ENCODE measurements around the gene HBM.
"Not testable (repeated sequence)": the region's sequence is repeated elsewhere in the genome, so short reads cannot be mapped to it uniquely, and the experiment has no call there.

Gene HBM

DNA sequence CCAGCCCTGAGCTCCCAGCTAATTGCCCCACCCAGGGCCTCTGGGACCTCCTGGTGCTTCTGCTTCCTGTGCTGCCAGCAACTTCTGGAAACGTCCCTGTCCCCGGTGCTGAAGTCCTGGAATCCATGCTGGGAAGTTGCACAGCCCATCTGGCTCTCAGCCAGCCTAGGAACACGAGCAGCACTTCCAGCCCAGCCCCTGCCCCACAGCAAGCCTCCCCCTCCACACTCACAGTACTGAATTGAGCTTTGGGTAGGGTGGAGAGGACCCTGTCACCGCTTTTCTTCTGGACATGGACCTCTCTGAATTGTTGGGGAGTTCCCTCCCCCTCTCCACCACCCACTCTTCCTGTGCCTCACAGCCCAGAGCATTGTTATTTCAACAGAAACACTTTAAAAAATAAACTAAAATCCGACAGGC, 4.3 kb downstream of the HBM start:
- DNase-seq, result not testable (repeated sequence)

DNA sequence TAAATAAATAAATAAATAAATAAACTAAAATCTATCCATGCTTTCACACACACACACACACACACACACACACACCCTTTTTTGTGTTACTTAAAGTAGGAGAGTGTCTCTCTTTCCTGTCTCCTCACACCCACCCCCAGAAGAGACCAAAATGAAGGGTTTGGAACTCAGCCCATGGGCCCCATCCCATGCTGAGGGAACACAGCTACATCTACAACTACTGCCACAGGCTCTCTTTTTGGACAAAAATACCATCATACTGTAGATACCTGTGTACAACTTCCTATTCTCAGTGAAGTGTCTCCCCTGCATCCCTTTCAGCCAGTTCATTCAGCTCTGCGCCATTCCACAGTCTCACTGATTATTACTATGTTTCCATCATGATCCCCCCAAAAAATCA, 5.0 kb downstream of the HBM start:
- no peak for DNase-seq

DNA sequence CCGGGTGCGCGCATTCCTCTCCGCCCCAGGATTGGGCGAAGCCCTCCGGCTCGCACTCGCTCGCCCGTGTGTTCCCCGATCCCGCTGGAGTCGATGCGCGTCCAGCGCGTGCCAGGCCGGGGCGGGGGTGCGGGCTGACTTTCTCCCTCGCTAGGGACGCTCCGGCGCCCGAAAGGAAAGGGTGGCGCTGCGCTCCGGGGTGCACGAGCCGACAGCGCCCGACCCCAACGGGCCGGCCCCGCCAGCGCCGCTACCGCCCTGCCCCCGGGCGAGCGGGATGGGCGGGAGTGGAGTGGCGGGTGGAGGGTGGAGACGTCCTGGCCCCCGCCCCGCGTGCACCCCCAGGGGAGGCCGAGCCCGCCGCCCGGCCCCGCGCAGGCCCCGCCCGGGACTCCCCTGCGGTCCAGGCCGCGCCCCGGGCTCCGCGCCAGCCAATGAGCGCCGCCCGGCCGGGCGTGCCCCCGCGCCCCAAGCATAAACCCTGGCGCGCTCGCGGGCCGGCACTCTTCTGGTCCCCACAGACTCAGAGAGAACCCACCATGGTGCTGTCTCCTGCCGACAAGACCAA, 6.7 kb downstream of the HBM start, which contains the start of gene HBA2:
Gene HBA2, plus strand, starts transcription at position 503 of the 568 bp plus-strand sequence. Its CDS starts 37 bp downstream, at position 540.
- DNase-seq, result not testable (repeated sequence)

DNA sequence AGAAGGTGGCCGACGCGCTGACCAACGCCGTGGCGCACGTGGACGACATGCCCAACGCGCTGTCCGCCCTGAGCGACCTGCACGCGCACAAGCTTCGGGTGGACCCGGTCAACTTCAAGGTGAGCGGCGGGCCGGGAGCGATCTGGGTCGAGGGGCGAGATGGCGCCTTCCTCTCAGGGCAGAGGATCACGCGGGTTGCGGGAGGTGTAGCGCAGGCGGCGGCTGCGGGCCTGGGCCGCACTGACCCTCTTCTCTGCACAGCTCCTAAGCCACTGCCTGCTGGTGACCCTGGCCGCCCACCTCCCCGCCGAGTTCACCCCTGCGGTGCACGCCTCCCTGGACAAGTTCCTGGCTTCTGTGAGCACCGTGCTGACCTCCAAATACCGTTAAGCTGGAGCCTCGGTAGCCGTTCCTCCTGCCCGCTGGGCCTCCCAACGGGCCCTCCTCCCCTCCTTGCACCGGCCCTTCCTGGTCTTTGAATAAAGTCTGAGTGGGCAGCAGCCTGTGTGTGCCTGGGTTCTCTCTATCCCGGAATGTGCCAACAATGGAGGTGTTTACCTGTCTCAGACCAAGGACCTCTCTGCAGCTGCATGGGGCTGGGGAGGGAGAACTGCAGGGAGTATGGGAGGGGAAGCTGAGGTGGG, 7.6 kb downstream of the HBM start:
- DNase-seq, result not testable (repeated sequence)

DNA sequence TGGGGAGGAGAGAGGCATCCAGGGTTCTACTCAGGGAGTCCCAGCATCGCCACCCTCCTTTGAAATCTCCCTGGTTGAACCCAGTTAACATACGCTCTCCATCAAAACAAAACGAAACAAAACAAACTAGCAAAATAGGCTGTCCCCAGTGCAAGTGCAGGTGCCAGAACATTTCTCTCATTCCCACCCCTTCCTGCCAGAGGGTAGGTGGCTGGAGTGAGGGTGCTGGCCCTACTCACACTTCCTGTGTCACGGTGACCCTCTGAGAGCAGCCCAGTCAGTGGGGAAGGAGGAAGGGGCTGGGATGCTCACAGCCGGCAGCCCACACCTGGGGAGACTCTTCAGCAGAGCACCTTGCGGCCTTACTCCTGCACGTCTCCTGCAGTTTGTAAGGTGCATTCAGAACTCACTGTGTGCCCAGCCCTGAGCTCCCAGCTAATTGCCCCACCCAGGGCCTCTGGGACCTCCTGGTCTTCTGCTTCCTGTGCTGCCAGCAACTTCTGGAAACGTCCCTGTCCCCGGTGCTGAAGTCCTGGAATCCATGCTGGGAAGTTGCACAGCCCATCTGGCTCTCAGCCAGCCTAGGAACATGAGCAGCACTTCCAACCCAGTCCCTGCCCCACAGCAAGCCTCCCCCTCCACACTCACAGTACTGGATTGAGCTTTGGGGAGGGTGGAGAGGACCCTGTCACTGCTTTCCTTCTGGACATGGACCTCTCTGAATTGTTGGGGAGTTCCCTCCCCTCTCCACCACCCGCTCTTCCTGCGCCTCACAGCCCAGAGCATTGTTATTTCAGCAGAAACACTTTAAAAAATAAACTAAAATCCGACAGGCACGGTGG, 8.4 kb downstream of the HBM start:
- DNase-seq, result not testable (repeated sequence)

DNA sequence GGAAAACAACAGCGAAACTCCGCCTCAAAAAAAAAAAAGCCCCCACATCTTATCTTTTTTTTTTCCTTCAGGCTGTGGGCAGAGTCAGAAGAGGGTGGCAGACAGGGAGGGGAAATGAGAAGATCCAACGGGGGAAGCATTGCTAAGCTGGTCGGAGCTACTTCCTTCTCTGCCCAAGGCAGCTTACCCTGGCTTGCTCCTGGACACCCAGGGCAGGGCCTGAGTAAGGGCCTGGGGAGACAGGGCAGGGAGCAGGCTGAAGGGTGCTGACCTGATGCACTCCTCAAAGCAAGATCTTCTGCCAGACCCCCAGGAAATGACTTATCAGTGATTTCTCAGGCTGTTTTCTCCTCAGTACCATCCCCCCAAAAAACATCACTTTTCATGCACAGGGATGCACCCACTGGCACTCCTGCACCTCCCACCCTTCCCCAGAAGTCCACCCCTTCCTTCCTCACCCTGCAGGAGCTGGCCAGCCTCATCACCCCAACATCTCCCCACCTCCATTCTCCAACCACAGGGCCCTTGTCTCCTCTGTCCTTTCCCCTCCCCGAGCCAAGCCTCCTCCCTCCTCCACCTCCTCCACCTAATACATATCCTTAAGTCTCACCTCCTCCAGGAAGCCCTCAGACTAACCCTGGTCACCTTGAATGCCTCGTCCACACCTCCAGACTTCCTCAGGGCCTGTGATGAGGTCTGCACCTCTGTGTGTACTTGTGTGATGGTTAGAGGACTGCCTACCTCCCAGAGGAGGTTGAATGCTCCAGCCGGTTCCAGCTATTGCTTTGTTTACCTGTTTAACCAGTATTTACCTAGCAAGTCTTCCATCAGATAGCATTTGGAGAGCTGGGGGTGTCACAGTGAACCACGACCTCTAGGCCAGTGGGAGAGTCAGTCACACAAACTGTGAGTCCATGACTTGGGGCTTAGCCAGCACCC, 9.5 kb downstream of the HBM start:
- no peak for DNase-seq

DNA sequence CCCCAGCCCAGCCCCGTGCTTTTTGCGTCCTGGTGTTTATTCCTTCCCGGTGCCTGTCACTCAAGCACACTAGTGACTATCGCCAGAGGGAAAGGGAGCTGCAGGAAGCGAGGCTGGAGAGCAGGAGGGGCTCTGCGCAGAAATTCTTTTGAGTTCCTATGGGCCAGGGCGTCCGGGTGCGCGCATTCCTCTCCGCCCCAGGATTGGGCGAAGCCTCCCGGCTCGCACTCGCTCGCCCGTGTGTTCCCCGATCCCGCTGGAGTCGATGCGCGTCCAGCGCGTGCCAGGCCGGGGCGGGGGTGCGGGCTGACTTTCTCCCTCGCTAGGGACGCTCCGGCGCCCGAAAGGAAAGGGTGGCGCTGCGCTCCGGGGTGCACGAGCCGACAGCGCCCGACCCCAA, 10.2 kb downstream of the HBM start:
- not testable (repeated sequence) for DNase-seq

DNA sequence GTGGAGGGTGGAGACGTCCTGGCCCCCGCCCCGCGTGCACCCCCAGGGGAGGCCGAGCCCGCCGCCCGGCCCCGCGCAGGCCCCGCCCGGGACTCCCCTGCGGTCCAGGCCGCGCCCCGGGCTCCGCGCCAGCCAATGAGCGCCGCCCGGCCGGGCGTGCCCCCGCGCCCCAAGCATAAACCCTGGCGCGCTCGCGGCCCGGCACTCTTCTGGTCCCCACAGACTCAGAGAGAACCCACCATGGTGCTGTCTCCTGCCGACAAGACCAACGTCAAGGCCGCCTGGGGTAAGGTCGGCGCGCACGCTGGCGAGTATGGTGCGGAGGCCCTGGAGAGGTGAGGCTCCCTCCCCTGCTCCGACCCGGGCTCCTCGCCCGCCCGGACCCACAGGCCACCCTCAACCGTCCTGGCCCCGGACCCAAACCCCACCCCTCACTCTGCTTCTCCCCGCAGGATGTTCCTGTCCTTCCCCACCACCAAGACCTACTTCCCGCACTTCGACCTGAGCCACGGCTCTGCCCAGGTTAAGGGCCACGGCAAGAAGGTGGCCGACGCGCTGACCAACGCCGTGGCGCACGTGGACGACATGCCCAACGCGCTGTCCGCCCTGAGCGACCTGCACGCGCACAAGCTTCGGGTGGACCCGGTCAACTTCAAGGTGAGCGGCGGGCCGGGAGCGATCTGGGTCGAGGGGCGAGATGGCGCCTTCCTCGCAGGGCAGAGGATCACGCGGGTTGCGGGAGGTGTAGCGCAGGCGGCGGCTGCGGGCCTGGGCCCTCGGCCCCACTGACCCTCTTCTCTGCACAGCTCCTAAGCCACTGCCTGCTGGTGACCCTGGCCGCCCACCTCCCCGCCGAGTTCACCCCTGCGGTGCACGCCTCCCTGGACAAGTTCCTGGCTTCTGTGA, 11.0 kb downstream of the HBM start, which contains the start of gene HBA1:
Gene HBA1, plus strand, starts transcription at position 204 of the 906 bp plus-strand sequence. Its CDS starts 37 bp downstream, at position 241.
- not testable (repeated sequence) for DNase-seq

DNA sequence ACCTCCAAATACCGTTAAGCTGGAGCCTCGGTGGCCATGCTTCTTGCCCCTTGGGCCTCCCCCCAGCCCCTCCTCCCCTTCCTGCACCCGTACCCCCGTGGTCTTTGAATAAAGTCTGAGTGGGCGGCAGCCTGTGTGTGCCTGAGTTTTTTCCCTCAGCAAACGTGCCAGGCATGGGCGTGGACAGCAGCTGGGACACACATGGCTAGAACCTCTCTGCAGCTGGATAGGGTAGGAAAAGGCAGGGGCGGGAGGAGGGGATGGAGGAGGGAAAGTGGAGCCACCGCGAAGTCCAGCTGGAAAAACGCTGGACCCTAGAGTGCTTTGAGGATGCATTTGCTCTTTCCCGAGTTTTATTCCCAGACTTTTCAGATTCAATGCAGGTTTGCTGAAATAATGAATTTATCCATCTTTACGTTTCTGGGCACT, 11.6 kb downstream of the HBM start:
- no peak for DNase-seq

DNA sequence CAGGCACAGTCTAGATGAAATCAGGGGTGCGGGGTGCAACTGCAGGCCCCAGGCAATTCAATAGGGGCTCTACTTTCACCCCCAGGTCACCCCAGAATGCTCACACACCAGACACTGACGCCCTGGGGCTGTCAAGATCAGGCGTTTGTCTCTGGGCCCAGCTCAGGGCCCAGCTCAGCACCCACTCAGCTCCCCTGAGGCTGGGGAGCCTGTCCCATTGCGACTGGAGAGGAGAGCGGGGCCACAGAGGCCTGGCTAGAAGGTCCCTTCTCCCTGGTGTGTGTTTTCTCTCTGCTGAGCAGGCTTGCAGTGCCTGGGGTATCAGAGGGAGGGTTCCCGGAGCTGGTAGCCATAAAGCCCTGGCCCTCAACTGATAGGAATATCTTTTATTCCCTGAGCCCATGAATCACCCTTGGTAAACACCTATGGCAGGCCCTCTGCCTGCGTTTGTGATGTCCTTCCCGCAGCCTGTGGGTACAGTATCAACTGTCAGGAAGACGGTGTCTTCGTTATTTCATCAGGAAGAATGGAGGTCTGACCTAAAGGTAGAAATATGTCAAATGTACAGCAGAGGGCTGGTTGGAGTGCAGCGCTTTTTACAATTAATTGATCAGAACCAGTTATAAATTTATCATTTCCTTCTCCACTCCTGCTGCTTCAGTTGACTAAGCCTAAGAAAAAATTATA, 12.3 kb downstream of the HBM start:
- DNase-seq, result no peak

DNA sequence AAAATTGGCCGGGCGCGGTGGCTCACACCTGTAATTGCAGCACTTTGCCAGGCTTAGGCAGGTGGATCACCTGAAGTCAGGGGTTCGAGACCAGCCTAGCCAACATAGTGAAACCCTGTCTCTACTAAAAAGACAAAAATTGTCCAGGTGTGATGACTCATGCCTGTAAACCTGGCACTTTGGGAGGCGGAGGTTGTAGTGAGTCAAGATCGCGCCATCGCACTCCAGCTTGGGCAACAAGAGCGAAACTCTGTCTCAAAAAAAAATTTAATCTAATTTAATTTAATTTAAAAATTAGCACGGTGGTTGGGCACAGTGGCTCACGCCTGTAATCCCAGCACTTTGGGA, 12.9 kb downstream of the HBM start:
- DNase-seq, result no peak

DNA sequence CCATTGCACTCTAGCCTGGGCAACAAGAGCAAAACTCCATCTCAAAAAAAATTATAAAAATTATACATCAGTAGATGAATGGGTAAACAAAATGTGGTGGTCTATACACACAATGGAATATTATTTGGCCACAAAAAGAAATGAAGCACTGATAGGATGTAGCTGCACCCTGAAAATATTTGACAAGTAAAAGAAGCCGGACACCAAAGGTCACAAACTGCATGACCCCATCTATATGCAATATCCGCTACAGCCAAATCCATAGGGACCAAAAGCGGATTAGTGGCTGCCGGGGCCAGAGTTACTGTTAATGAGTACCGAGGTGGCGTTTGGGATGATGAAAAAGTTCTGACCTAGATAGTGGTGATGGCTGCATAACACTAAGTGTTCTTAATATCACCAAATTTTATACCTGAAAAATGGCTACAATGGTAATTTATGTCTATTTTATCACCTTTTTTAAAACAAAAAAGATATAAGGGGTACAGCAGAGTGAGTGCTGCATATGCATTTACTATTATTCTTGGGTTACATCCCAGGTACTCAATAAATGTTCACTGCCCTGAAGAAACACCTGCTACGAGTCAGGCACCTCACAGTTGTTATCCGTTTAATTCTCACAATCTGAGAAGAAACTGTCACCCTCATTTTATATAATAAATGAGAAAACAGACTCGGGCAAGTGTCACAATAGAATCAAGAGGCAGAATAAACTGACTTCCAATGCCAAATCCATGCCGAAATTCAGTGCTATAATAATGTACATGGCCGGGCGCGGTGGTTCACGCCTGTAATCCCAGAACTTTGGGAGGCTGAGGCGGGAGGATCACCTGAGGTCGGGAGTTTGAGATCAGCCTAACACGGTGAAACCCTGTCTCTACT, 13.7 kb downstream of the HBM start:
- no peak for DNase-seq

DNA sequence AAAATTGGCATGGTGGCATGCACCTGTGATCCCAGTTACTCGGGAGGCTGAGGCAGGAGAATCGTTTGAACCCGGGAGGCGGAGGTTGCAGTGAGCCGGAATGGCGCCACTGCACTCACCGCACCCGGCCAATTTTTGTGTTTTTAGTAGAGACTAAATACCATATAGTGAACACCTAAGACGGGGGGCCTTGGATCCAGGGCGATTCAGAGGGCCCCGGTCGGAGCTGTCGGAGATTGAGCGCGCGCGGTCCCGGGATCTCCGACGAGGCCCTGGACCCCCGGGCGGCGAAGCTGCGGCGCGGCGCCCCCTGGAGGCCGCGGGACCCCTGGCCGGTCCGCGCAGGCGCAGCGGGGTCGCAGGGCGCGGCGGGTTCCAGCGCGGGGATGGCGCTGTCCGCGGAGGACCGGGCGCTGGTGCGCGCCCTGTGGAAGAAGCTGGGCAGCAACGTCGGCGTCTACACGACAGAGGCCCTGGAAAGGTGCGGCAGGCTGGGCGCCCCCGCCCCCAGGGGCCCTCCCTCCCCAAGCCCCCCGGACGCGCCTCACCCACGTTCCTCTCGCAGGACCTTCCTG, 14.4 kb downstream of the HBM start, which contains the start of gene HBQ1:
Gene HBQ1, plus strand, starts transcription at position 359 of the 575 bp plus-strand sequence. Its CDS starts 28 bp downstream, at position 387.
- DNase-seq, result no peak

DNA sequence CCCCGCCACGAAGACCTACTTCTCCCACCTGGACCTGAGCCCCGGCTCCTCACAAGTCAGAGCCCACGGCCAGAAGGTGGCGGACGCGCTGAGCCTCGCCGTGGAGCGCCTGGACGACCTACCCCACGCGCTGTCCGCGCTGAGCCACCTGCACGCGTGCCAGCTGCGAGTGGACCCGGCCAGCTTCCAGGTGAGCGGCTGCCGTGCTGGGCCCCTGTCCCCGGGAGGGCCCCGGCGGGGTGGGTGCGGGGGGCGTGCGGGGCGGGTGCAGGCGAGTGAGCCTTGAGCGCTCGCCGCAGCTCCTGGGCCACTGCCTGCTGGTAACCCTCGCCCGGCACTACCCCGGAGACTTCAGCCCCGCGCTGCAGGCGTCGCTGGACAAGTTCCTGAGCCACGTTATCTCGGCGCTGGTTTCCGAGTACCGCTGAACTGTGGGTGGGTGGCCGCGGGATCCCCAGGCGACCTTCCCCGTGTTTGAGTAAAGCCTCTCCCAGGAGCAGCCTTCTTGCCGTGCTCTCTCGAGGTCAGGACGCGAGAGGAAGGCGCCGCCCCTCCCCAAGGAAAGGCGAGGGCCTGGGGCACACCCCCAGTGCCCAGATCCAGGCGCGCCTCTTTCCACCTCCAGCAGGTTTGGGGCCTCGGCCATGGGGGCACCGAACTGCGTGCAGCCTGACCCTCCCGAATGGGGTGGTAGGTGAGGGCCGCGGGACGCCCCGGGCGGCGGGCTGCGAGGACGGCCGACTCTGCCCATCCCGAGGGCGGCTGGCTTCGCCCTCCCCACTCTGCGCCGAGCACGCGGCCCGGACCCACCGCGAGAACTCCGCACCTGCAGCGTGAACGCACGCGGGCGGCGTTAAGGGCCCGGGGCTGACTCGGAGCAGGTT, 15.1 kb downstream of the HBM start:
- peak; percentile 96 for DNase-seq

DNA sequence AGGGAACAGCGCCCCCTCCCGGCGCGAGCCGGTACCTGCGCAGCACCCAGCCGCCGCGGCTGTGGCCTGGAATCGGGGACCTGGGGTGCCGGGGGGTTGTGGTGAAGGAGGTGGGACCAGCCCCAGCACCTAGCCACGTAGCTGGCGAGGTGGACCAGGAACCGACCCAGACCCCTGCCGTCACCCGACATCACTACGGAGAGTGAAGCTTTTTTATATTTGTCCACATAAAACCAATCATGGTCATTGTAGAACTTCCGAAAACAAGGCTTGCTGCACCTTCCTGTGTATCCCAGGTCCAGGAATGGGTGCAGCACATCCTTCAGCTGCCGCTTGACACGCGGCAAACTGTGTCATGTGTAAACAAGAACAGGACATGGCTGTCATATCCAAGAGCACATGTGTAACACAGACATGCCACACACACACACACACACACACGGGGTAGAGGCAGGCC, 15.8 kb downstream of the HBM start:
- DNase-seq, result no peak

DNA sequence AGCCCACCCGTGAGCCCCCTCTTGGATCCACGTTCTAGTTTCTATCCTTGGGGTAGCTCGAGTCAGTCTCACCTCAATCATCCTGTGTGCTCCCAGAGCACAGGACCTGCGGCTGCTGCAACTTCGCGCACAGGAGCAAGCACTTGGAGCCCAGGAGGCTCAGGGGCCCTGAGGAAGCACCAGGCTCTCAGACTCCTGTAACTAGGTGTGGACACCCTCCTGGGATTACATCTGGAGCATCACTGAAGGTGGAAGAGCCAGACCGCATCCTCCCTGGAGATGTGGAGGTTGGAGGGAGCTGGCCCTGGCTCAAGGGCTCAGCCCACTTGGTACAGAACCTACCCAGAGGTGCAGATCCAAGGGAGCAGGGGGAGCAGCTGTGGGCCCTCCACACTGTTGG, 17.2 kb downstream of the HBM start:
- no peak for DNase-seq

DNA sequence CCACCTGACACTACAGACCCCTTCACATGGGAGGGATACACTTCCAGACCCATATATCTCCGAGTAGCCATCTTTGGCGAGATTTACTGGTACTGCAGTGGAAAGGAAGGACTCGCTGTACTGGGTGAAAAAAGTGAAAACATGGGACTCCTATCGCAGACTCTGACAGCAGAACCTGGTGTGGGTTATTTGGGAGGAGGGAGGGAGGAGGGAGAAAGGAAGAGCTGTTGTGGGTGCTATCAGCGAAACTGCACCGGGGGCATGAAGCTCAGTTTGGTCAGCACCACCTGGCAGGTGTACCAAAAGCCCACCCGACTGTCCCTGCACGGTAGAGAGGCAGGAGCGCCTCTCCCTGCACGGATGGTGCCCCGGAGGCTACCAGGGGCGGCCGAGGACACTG, 19.4 kb downstream of the HBM start:
- no peak for DNase-seq

DNA sequence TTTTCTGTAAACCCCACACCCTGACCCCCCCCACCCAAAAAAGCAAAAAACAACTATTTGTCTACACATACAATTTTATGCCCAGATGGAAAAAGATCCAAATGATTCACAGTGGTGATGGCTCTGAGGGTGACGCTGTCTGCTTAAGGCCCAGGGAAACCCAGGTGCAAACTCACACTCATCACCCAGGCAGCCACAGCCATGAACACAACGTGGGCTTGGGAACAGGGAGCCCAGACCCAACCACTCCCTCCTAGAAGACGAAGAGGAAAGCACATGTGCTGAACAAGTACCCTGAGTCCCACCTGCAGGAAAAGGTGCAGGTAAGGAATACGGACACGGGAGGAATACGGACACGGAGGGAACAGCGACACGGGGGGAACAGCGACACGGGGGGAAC, 19.9 kb downstream of the HBM start:
- DNase-seq, result no peak

All from RPMI8226 (cell line).